ENCODE measurements around the gene BCL7C. TPM values are rescaled to one million over a fixed set of nuclear protein-coding genes. Genes with fewer than 3 reads are reported as not detected.

Gene BCL7C
- total and polyA plus RNA-seq, 12 donors: 7.7 to 88.3 (median 33.9) TPM

- Histone ChIP-seq H3K27me3 (no peaks in the 10 kb centered on the region), H3K4me3 (no peak overlapping the region), H3K27ac (no peak overlapping the region), H3K9me3 (replicated peaks in 1 of 3) (no peaks in the 10 kb centered on the region), H3K36me3 (replicated peaks in 1 of 2) (peaks cover 0 to 45% of the 10 kb centered on the region in 2 donors), H3K4me1 (replicated peaks in 1 of 2) (peaks cover 0 to 8% of the 10 kb centered on the region in 2 donors)
- TF ChIP-seq CTCF (IDR thresholded peaks at IDR 0.05): no peak
- TF ChIP-seq POLR2A (IDR thresholded peaks at IDR 0.05): no peak
- intact Hi-C loops (cut with DNase I): no loop called here
- no peak for DNase-seq
- 92 to 95% (median 93%) methylated on average over 9 of the region's 9 CpGs for WGBS, 4 donors
Measured at GRCh38 chr16:30885196-30885595, 8.7 kb downstream of the BCL7C start.

GRCh38 chr16:30884760-30885159 lies 9.1 kb downstream of the BCL7C start:
- Histone ChIP-seq H3K4me3 (no peak overlapping the region), H3K27me3 (no peaks in the 10 kb centered on the region), H3K36me3 (replicated peaks in 1 of 2) (peaks cover 0 to 42% of the 10 kb centered on the region in 2 donors), H3K27ac (no peak overlapping the region), H3K9me3 (replicated peaks in 1 of 3) (no peaks in the 10 kb centered on the region), H3K4me1 (replicated peaks in 1 of 2) (peaks cover 0 to 4% of the 10 kb centered on the region in 2 donors)
- TF ChIP-seq POLR2A (IDR thresholded peaks at IDR 0.05) (no peak), CTCF (IDR thresholded peaks at IDR 0.05) (no peak)
- WGBS, 4 donors: 84 to 90% (median 86%) methylated on average over 3 of the region's 3 CpGs
- DNase-seq: no peak
- intact Hi-C loops (cut with DNase I): no loop called here

GRCh38 chr16:30882429-30883310 lies 11.2 kb downstream of the BCL7C start:
- TF ChIP-seq POLR2A (IDR thresholded peaks at IDR 0.05): no peak
- no peak for TF ChIP-seq CTCF (IDR thresholded peaks at IDR 0.05)
- intact Hi-C loops (cut with DNase I): no loop called here
- no peak overlapping the region for H3K27ac ChIP-seq
- no peaks in the 10 kb centered on the region for H3K27me3 ChIP-seq
- H3K4me1 ChIP-seq (replicated peaks in 1 of 2): no peaks in the 10 kb centered on the region
- DNase-seq: peak in 1 of 7 donors; percentile 14
- 70 to 74% (median 73%) methylated on average over 4 of the region's 4 CpGs for WGBS, 4 donors
- H3K4me3 ChIP-seq: no peak overlapping the region
- H3K36me3 ChIP-seq (replicated peaks in 1 of 2): peaks cover 0 to 23% of the 10 kb centered on the region in 2 donors
- H3K9me3 ChIP-seq (replicated peaks in 1 of 3): no peaks in the 10 kb centered on the region

- Histone ChIP-seq H3K4me3 (peak overlapping the region in 1 of 4 donors; percentile 66), H3K27me3 (no peaks in the 10 kb centered on the region), H3K36me3 (replicated peaks in 1 of 2) (no peaks in the 10 kb centered on the region), H3K27ac (peak overlapping the region; percentile 85 to 96 (median 93)), H3K9me3 (replicated peaks in 1 of 3) (no peaks in the 10 kb centered on the region), H3K4me1 (replicated peaks in 1 of 2) (peaks cover 16 to 19% of the 10 kb centered on the region in 2 donors)
- intact Hi-C loops (cut with DNase I): loop anchor here in 1 of 2 donors (10.0 kb wide), 1 partner anchor 92 kb away; the partner anchor contains the start of gene ZNF629
- TF ChIP-seq POLR2A (IDR thresholded peaks at IDR 0.05) (no peak), CTCF (IDR thresholded peaks at IDR 0.05) (peak in 1 of 6 experiments; percentile 13)
- WGBS, 4 donors: 66 to 69% (median 67%) methylated on average over 5 of the region's 5 CpGs
- peak in 1 of 7 donors; percentile 19 for DNase-seq
Measured at GRCh38 chr16:30876867-30877266, 17.0 kb downstream of the BCL7C start.

Data from adrenal gland (tissue), 12 donors.